ENCODE results near the gene ABI1.
A peak's percentile ranks its signal among the peaks of the same experiment; 100 is the strongest.
"Not testable (repeated sequence)": the region's sequence is repeated elsewhere in the genome, so short reads cannot be mapped to it uniquely, and the experiment has no call there.

ABI1 gene

GRCh38 chr10:26860443-26861204 lies at the start of gene ABI1:
Gene ABI1, minus strand, starts transcription at chr10:26860958. Its CDS starts 95 bp downstream, at chr10:26860863.
- in situ Hi-C loops (cut with HindIII; ENCODE audit: low pct_unique_long_range_greater_than_20kb, low sequenced_read_pairs), result no loop called here
- DNase-seq (ENCODE audit: low read depth in 1 of 2, low spot score in 1 of 2), result peak; percentile 31 to 98
- no peak for TF ChIP-seq JUND (IDR thresholded peaks at IDR 0.05; ENCODE audit: low read depth)

GRCh38 chr10:26909753-26910152 lies 49.0 kb upstream of the ABI1 start:
- DNase-seq (ENCODE audit: low read depth in 1 of 2, low spot score in 1 of 2), result no peak
- in situ Hi-C loops (cut with HindIII; ENCODE audit: low pct_unique_long_range_greater_than_20kb, low sequenced_read_pairs), result no loop called here
- no peak for TF ChIP-seq JUND (IDR thresholded peaks at IDR 0.05; ENCODE audit: low read depth)

- in situ Hi-C loops (cut with HindIII; ENCODE audit: low pct_unique_long_range_greater_than_20kb, low sequenced_read_pairs); DNase-seq (ENCODE audit: low read depth in 1 of 2, low spot score in 1 of 2): not testable (repeated sequence)
These were observed 44.6 kb upstream of the ABI1 start for GRCh38 chr10:26905253-26905781.

- DNase-seq (ENCODE audit: low read depth in 1 of 2, low spot score in 1 of 2), result no peak
- in situ Hi-C loops (cut with HindIII; ENCODE audit: low pct_unique_long_range_greater_than_20kb, low sequenced_read_pairs), result no loop called here
- TF ChIP-seq JUND (IDR thresholded peaks at IDR 0.05; ENCODE audit: low read depth), result no peak
These were observed 42.9 kb upstream of the ABI1 start for GRCh38 chr10:26903431-26904217.

- DNase-seq (ENCODE audit: low read depth in 1 of 2, low spot score in 1 of 2); in situ Hi-C loops (cut with HindIII; ENCODE audit: low pct_unique_long_range_greater_than_20kb, low sequenced_read_pairs): not testable (repeated sequence)
These were observed 31.7 kb upstream of the ABI1 start for GRCh38 chr10:26892306-26892923.

GRCh38 chr10:26890956-26891355 lies 30.2 kb upstream of the ABI1 start:
- in situ Hi-C loops (cut with HindIII; ENCODE audit: low pct_unique_long_range_greater_than_20kb, low sequenced_read_pairs), result no loop called here
- DNase-seq (ENCODE audit: low read depth in 1 of 2, low spot score in 1 of 2), result peak in 1 of 2 experiments; percentile 94
- TF ChIP-seq JUND (IDR thresholded peaks at IDR 0.05; ENCODE audit: low read depth), result no peak

- TF ChIP-seq JUND (IDR thresholded peaks at IDR 0.05; ENCODE audit: low read depth), result no peak
- no peak for DNase-seq (ENCODE audit: low read depth in 1 of 2, low spot score in 1 of 2)
- in situ Hi-C loops (cut with HindIII; ENCODE audit: low pct_unique_long_range_greater_than_20kb, low sequenced_read_pairs), result no loop called here
These were observed 27.0 kb upstream of the ABI1 start for GRCh38 chr10:26887611-26888215.

GRCh38 chr10:26881600-26882331 lies 21.0 kb upstream of the ABI1 start:
- in situ Hi-C loops (cut with HindIII; ENCODE audit: low pct_unique_long_range_greater_than_20kb, low sequenced_read_pairs), result no loop called here
- DNase-seq (ENCODE audit: low read depth in 1 of 2, low spot score in 1 of 2), result peak in 1 of 2 experiments; percentile 75
- no peak for TF ChIP-seq JUND (IDR thresholded peaks at IDR 0.05; ENCODE audit: low read depth)

- in situ Hi-C loops (cut with HindIII; ENCODE audit: low pct_unique_long_range_greater_than_20kb, low sequenced_read_pairs), result no loop called here
- DNase-seq (ENCODE audit: low read depth in 1 of 2, low spot score in 1 of 2), result peak; percentile 51 to 85
- TF ChIP-seq JUND (IDR thresholded peaks at IDR 0.05; ENCODE audit: low read depth), result no peak
These were observed 19.0 kb upstream of the ABI1 start for GRCh38 chr10:26879744-26880143.

- TF ChIP-seq JUND (IDR thresholded peaks at IDR 0.05; ENCODE audit: low read depth), result no peak
- in situ Hi-C loops (cut with HindIII; ENCODE audit: low pct_unique_long_range_greater_than_20kb, low sequenced_read_pairs), result no loop called here
- no peak for DNase-seq (ENCODE audit: low read depth in 1 of 2, low spot score in 1 of 2)
These were observed 10.0 kb upstream of the ABI1 start for GRCh38 chr10:26870766-26871165.

GRCh38 chr10:26869528-26869927 lies 8.8 kb upstream of the ABI1 start:
- in situ Hi-C loops (cut with HindIII; ENCODE audit: low pct_unique_long_range_greater_than_20kb, low sequenced_read_pairs), result no loop called here
- DNase-seq (ENCODE audit: low read depth in 1 of 2, low spot score in 1 of 2), result peak in 1 of 2 experiments; percentile 66
- no peak for TF ChIP-seq JUND (IDR thresholded peaks at IDR 0.05; ENCODE audit: low read depth)

Measured in T47D (cell line).